SK-N-SH (cell line): ENCODE measurements around the gene GMPPB. TPM values are rescaled to one million over a fixed set of nuclear protein-coding genes. Genes with fewer than 3 reads are reported as not detected.

Experiments
- CTCF ChIA-PET: fragments of 300-600, 350-600 bp; formaldehyde crosslinking; extraction: SDS; loops from one replicate; lab custom pipeline; 2021; lab: Yijun Ruan, JAX
- POLR2A ChIA-PET: fragments of 350-600 bp; sonication (Branson Sonifier 250); formaldehyde crosslinking; extraction: SDS; loops from one replicate; lab custom pipeline; 2020; ENCODE audit warnings: antibody characterized with exemption, inconsistent platforms; lab: Yijun Ruan, JAX
- DNase-seq: peaks from one replicate; pipeline ENCODE4 v3.0.0; 2012
- H2AFZ ChIP-seq: fragments of 200-600 bp; sonication (generic); 2 replicates; pipeline ENCODE4 v1.8.1; 2016; ENCODE audit warnings: antibody characterized with exemption, mild to moderate bottlenecking, low read depth
- H3F3A ChIP-seq: fragments of 200-600 bp; sonication (generic); replicated peaks from 2 replicates; pipeline ENCODE3; 2016; ENCODE audit warnings: antibody characterized with exemption, mild to moderate bottlenecking; ENCODE audit not compliant: insufficient read depth
- H3K27ac ChIP-seq, 2 experiments: fragments of 200-500 bp in 1 of 2; fragments of 200-600 bp in 1 of 2; sonication (Bioruptor generic) in 1 of 2; sonication (generic), shearing (Covaris generic) in 1 of 2; 2 replicates each; pipeline versions ENCODE4 v1.5.1 to v1.6.1; 2014 to 2016; ENCODE audit warnings: low read depth in 2 of 2, inconsistent platforms in 1 of 2, low read length in 1 of 2, mild to moderate bottlenecking in 1 of 2, mixed read lengths in 1 of 2
- H3K27me3 ChIP-seq: fragments of 200-600 bp; sonication (generic), shearing (Covaris generic); 2 replicates; pipeline ENCODE4 v1.6.1; 2016; ENCODE audit warnings: mixed run types; ENCODE audit not compliant: insufficient read depth
- H3K36me3 ChIP-seq, 2 experiments: fragments of 200-500 bp in 1 of 2; fragments of 200-600 bp in 1 of 2; sonication (Bioruptor generic) in 1 of 2; sonication (generic) in 1 of 2; replicated peaks in 1 of 2; 2 replicates each; pipeline versions ENCODE3 to v1.5.1; 2014 to 2016; ENCODE audit warnings: low read length in 1 of 2, mild to moderate bottlenecking in 1 of 2; ENCODE audit not compliant: insufficient read depth in 2 of 2, control insufficient read depth in 1 of 2
- H3K4me1 ChIP-seq, 2 experiments: fragments of 200-500 bp in 1 of 2; fragments of 200-600 bp in 1 of 2; sonication (Bioruptor generic) in 1 of 2; sonication (generic), shearing (Covaris generic) in 1 of 2; 2 replicates each; pipeline versions ENCODE4 v1.5.1 to v1.6.1; 2014 to 2016; ENCODE audit warnings: low read depth in 1 of 2, low read length in 1 of 2, mixed run types in 1 of 2; ENCODE audit not compliant: insufficient read depth in 2 of 2, control insufficient read depth in 1 of 2
- H3K4me2 ChIP-seq: fragments of 200-600 bp; sonication (generic), shearing (Covaris generic); 2 replicates; pipeline ENCODE4 v1.6.1; 2017; ENCODE audit warnings: mixed run types
- H3K4me3 ChIP-seq, 2 experiments: fragments of 200-500 bp in 1 of 2; fragments of 200-600 bp in 1 of 2; sonication (Bioruptor generic) in 1 of 2; sonication (generic), shearing (Covaris generic) in 1 of 2; 2 replicates each; pipeline versions ENCODE4 v1.5.1 to v1.8.1; 2014 to 2016; ENCODE audit warnings: low read depth in 2 of 2, inconsistent platforms in 1 of 2, low read length in 1 of 2, mild to moderate bottlenecking in 1 of 2, mixed read lengths in 1 of 2, moderate library complexity in 1 of 2
- H3K79me2 ChIP-seq: fragments of 200-600 bp; sonication (generic); 2 replicates; pipeline ENCODE4 v1.8.1; 2017; ENCODE audit warnings: mild to moderate bottlenecking; ENCODE audit not compliant: insufficient read depth
- H3K9ac ChIP-seq: fragments of 200-600 bp; sonication (generic); 2 replicates; pipeline ENCODE4 v1.6.1; 2017; ENCODE audit warnings: mixed run types
- H3K9me2 ChIP-seq: fragments of 200-600 bp; sonication (generic); 2 replicates; pipeline ENCODE4 v1.6.1; 2017; ENCODE audit warnings: mixed run types
- H3K9me3 ChIP-seq: fragments of 200-600 bp; sonication (generic); 2 replicates; pipeline ENCODE4 v1.6.1; 2017; ENCODE audit warnings: mixed run types, mild to moderate bottlenecking, moderate library complexity
- H4K20me1 ChIP-seq: fragments of 200-600 bp; sonication (generic); 2 replicates; pipeline ENCODE4 v1.6.1; 2017; ENCODE audit warnings: mild to moderate bottlenecking, mixed run types; ENCODE audit not compliant: insufficient read depth
- CHD2 ChIP-seq: fragments of 150-350 bp; IDR thresholded peaks from 2 replicates; pipeline ENCODE4 v1.6.1; 2018; ENCODE audit warnings: low read length; ENCODE audit not compliant: partially characterized antibody
- ELF1 ChIP-seq: IDR thresholded peaks from 2 replicates; pipeline ENCODE4 v1.4.0; 2012
- EP300 ChIP-seq, 2 experiments: IDR thresholded peaks; 2 replicates each; pipeline versions ENCODE4 v1.4.0 to v1.6.1; 2012; ENCODE audit warnings: borderline replicate concordance in 1 of 2, low read depth in 1 of 2, low read length in 1 of 2
- EZH2phosphoT487 ChIP-seq: fragments of 200-600 bp; sonication (generic); IDR thresholded peaks from 2 replicates; pipeline ENCODE4 v1.6.1; 2017; ENCODE audit warnings: low read depth, mixed run types, mild to moderate bottlenecking, antibody characterized with exemption, moderate library complexity, borderline replicate concordance
- FOSL2 ChIP-seq: IDR thresholded peaks from 2 replicates; pipeline ENCODE4 v1.4.0; 2012; ENCODE audit warnings: low read depth, mild to moderate bottlenecking, moderate library complexity, borderline replicate concordance
- GATA2 ChIP-seq: sonication (generic); formaldehyde crosslinking; IDR thresholded peaks from 2 replicates; pipeline ENCODE4 v1.5.0; 2020; ENCODE audit warnings: mild to moderate bottlenecking, missing genetic modification reagents
- MEF2A ChIP-seq: IDR thresholded peaks from 2 replicates; pipeline ENCODE4 v1.4.0; 2012; ENCODE audit warnings: low read depth, borderline replicate concordance
- NFIC ChIP-seq: IDR thresholded peaks from 2 replicates; pipeline ENCODE4 v1.4.0; 2012; ENCODE audit warnings: borderline replicate concordance
- RCOR1 ChIP-seq: fragments of 150-350 bp; IDR thresholded peaks from 2 replicates; pipeline ENCODE4 v1.6.1; 2017; ENCODE audit warnings: antibody characterized with exemption, low read length
- RXRA ChIP-seq: IDR thresholded peaks from 2 replicates; pipeline ENCODE4 v1.4.0; 2012; ENCODE audit warnings: low read depth, mild to moderate bottlenecking, borderline replicate concordance
- SMC3 ChIP-seq: IDR thresholded peaks from 2 replicates; pipeline ENCODE4 v1.6.1; 2012; ENCODE audit warnings: low read depth, low read length, improper control_type of control experiment
- TAF1 ChIP-seq: IDR thresholded peaks from 2 replicates; pipeline ENCODE4 v1.6.1; 2012; ENCODE audit warnings: low read depth, mild to moderate bottlenecking, low read length, moderate library complexity, borderline replicate concordance
- WGBS: methylation state at CpG from one replicate; pipeline ENCODE4 v1.1.6; 2017; ENCODE audit warnings: low lambda C conversion rate; 5-methylcytosine and 5-hydroxymethylcytosine counted together
- polyA plus RNA-seq, 3 experiments: library from polyadenylated mRNA; depleted of rRNA; stranded (reverse); fragments of >200 nt; gene quantifications; 2 replicates each; pipeline ENCODE4 v1.2.3, GENCODE V29; 2012
- TF ChIP-seq, protein P1 (sequence below): fragments of 200-600 bp; sonication (generic); IDR thresholded peaks from 2 replicates; pipeline ENCODE4 v1.6.1; 2017; ENCODE audit warnings: antibody characterized with exemption, mild to moderate bottlenecking, moderate library complexity
- TF ChIP-seq, protein P2 (sequence below): fragments of 150-350 bp; IDR thresholded peaks from 2 replicates; pipeline ENCODE4 v1.6.1; 2017; ENCODE audit warnings: antibody characterized with exemption, low read length, low read depth, borderline replicate concordance
- TF ChIP-seq, protein P3 (sequence below): IDR thresholded peaks from 2 replicates; pipeline ENCODE4 v1.4.0; 2012; ENCODE audit warnings: low read depth, borderline replicate concordance

Gene GMPPB
- polyA plus RNA-seq, 1 of the 3 experiments (the other 2 are of a cell fraction), result 25.1 TPM

DNA sequence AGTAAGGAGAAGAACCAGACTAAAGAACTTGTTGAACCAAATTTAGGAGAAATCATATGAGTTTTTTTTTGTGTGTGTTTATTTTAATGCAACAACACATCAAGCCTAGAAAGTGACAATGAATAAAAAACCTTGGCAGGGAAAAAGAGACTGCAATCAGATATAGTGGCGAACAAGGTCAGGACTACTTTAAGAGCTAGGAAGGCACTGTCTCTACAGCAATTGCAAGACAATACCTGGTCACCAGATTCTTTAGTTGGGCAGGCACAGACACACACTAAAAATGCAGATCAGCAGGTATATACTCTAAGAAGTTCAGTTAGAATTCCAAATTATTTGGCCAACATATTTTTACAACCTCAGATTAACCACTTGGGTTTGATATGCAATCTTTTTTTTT, 30.8 kb upstream of the GMPPB start:
- POLR2A ChIA-PET, result no interaction called here
- TF ChIP-seq EZH2phosphoT487 (no peak), TAF1 (no peak), NFIC (no peak), GATA2 (CRISPR knock-in tag) (no peak), RCOR1 (no peak)
- TF ChIP-seq, protein P1, sequence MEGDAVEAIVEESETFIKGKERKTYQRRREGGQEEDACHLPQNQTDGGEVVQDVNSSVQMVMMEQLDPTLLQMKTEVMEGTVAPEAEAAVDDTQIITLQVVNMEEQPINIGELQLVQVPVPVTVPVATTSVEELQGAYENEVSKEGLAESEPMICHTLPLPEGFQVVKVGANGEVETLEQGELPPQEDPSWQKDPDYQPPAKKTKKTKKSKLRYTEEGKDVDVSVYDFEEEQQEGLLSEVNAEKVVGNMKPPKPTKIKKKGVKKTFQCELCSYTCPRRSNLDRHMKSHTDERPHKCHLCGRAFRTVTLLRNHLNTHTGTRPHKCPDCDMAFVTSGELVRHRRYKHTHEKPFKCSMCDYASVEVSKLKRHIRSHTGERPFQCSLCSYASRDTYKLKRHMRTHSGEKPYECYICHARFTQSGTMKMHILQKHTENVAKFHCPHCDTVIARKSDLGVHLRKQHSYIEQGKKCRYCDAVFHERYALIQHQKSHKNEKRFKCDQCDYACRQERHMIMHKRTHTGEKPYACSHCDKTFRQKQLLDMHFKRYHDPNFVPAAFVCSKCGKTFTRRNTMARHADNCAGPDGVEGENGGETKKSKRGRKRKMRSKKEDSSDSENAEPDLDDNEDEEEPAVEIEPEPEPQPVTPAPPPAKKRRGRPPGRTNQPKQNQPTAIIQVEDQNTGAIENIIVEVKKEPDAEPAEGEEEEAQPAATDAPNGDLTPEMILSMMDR, result no peak
- TF ChIP-seq, protein P2, sequence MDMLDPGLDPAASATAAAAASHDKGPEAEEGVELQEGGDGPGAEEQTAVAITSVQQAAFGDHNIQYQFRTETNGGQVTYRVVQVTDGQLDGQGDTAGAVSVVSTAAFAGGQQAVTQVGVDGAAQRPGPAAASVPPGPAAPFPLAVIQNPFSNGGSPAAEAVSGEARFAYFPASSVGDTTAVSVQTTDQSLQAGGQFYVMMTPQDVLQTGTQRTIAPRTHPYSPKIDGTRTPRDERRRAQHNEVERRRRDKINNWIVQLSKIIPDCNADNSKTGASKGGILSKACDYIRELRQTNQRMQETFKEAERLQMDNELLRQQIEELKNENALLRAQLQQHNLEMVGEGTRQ, result no peak
- Histone ChIP-seq H3K27ac (no peak overlapping the region), H3K36me3 (peaks cover 0 to 3% of the 10 kb centered on the region in 2 experiments), H3K9ac (no peak overlapping the region), H3K4me2 (no peak overlapping the region), H3K79me2 (peaks cover 96% of the 10 kb centered on the region), H3K4me3 (no peak overlapping the region), H3K27me3 (no peaks in the 10 kb centered on the region), H4K20me1 (peaks cover 78% of the 10 kb centered on the region), H3K4me1 (no peaks in the 10 kb centered on the region), H3K9me3 (no peaks in the 10 kb centered on the region), H3F3A (no peaks in the 10 kb centered on the region), H2AFZ (no peak overlapping the region), H3K9me2 (0 out of 2 replicates have a peak, but pooled peaks cover 2% of the 10 kb centered on the region)
- no peak for DNase-seq
- CTCF ChIA-PET, result no interaction called here
- WGBS, result 95% methylated on average over 1 of the region's 1 CpG

DNA sequence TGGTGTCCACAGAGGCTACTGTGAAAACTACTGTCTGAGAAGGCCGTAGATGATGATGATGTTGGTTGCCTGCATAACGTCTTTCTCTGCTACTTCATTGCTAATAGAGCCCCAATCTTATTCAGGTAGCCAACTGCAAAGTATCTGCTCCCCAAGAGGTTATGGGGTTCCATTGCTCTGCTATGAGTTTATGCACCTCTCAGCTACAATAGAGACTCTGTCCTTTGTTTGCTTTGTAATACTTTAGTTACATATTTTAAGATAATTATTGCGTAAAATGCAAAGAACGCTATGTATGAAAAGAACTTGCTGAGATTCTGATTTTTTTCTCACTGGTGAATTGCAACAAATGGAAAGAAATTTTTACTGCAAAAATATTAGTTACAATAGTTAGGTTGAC, 27.8 kb upstream of the GMPPB start:
- Histone ChIP-seq H4K20me1 (peaks cover 62% of the 10 kb centered on the region), H3K4me2 (no peak overlapping the region)
- TF ChIP-seq MEF2A (no peak), EP300 (IDR thresholded peaks at IDR 0.05; ENCODE audit: borderline replicate concordance in 1 of 2, low read depth in 1 of 2, low read length in 1 of 2) (no peak), FOSL2 (no peak), CHD2 (no peak), EZH2phosphoT487 (no peak), TAF1 (no peak), RXRA (no peak), SMC3 (no peak), ELF1 (no peak), NFIC (no peak)
- TF ChIP-seq, protein P3, sequence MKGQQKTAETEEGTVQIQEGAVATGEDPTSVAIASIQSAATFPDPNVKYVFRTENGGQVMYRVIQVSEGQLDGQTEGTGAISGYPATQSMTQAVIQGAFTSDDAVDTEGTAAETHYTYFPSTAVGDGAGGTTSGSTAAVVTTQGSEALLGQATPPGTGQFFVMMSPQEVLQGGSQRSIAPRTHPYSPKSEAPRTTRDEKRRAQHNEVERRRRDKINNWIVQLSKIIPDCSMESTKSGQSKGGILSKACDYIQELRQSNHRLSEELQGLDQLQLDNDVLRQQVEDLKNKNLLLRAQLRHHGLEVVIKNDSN, result no peak
- TF ChIP-seq, all 33 proteins: peak for 0
- H3K27me3 ChIP-seq, result no peaks in the 10 kb centered on the region
- H3F3A ChIP-seq, result peaks cover 9% of the 10 kb centered on the region
- POLR2A ChIA-PET, result interaction anchor here (0.7 kb wide), 1 partner anchor 212 kb away, joined by 3 read pairs; no protein-coding TSS in a partner anchor
- H3K9ac ChIP-seq, result no peak overlapping the region
- no peaks in the 10 kb centered on the region for H3K9me3 ChIP-seq
- CTCF ChIA-PET, result no interaction called here
- H3K4me3 ChIP-seq, result no peak overlapping the region
- H3K4me1 ChIP-seq, result no peaks in the 10 kb centered on the region
- H2AFZ ChIP-seq, result no peak overlapping the region
- WGBS, result 97% methylated on average over 4 of the region's 4 CpGs
- H3K79me2 ChIP-seq, result peaks cover 78% of the 10 kb centered on the region
- no peak overlapping the region for H3K27ac ChIP-seq
- peaks cover 8 to 14% of the 10 kb centered on the region in 2 experiments for H3K36me3 ChIP-seq
- H3K9me2 ChIP-seq, result 0 out of 2 replicates have a peak, but pooled peaks cover 2% of the 10 kb centered on the region
- DNase-seq, result no peak
